ENCODE data around the gene TTC12.

DNA sequence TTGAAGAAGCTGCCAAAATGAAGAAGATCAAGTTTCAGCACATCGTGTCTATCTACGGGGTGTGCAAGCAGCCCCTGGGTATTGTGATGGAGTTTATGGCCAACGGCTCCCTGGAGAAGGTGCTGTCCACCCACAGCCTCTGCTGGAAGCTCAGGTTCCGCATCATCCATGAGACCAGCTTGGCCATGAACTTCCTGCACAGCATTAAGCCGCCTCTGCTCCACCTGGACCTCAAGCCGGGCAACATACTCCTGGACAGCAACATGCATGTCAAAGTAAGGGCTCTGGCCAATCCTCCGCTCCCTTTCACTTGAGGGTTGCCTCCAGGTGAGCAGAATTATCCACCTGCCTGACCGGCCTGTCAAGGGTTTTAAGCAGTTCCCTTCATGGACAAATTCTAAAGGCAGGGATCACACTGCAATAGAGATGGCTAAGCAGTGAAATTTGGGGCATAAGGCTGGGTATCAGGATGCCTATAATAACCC is 79.2 kb downstream of the TTC12 start:
- no peak for TF ChIP-seq CREB1 (IDR thresholded peaks at IDR 0.05; ENCODE audit: low read depth)
- TF ChIP-seq TAF1 (IDR thresholded peaks at IDR 0.05; ENCODE audit: low read depth) = no peak
- TF ChIP-seq, protein P1, sequence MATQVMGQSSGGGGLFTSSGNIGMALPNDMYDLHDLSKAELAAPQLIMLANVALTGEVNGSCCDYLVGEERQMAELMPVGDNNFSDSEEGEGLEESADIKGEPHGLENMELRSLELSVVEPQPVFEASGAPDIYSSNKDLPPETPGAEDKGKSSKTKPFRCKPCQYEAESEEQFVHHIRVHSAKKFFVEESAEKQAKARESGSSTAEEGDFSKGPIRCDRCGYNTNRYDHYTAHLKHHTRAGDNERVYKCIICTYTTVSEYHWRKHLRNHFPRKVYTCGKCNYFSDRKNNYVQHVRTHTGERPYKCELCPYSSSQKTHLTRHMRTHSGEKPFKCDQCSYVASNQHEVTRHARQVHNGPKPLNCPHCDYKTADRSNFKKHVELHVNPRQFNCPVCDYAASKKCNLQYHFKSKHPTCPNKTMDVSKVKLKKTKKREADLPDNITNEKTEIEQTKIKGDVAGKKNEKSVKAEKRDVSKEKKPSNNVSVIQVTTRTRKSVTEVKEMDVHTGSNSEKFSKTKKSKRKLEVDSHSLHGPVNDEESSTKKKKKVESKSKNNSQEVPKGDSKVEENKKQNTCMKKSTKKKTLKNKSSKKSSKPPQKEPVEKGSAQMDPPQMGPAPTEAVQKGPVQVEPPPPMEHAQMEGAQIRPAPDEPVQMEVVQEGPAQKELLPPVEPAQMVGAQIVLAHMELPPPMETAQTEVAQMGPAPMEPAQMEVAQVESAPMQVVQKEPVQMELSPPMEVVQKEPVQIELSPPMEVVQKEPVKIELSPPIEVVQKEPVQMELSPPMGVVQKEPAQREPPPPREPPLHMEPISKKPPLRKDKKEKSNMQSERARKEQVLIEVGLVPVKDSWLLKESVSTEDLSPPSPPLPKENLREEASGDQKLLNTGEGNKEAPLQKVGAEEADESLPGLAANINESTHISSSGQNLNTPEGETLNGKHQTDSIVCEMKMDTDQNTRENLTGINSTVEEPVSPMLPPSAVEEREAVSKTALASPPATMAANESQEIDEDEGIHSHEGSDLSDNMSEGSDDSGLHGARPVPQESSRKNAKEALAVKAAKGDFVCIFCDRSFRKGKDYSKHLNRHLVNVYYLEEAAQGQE (IDR thresholded peaks at IDR 0.05; ENCODE audit: low read depth) = no peak
- TF ChIP-seq MAX (IDR thresholded peaks at IDR 0.05) = no peak
- TF ChIP-seq EP300 (IDR thresholded peaks at IDR 0.05; ENCODE audit: borderline replicate concordance) = no peak

All from Ishikawa (cell line).